ENCODE data around the gene SPPL3.

GRCh38 chr12:120873226-120873625 is 30.9 kb downstream of the SPPL3 start:
- no peak for TF ChIP-seq CTCF (conservative IDR thresholded peaks at IDR 0.05)
- TF ChIP-seq ZFX (IDR thresholded peaks at IDR 0.05): no peak

Measured in C4-2B (cell line).